Lung microvascular endothelial cell (primary cell): ENCODE results near the gene TRIM32. TPM values are rescaled to one million over a fixed set of nuclear protein-coding genes. Genes with fewer than 3 reads are reported as not detected.
"Not testable (repeated sequence)": the region's sequence is repeated elsewhere in the genome, so short reads cannot be mapped to it uniquely, and the experiment has no call there.

Experiments used
- DNase-seq, 2 donors: peaks; one replicate each; pipeline versions ENCODE4 v3.0.0 to v3.0.0-alpha.2; 2010; ENCODE audit warnings: low read depth in 2 of 2
- total RNA-seq: library from RNA; depleted of rRNA; stranded (reverse); fragments of >200 nt; gene quantifications from 2 replicates; pipeline ENCODE4 v1.2.1, GENCODE V29; 2014

The TRIM32 gene
- total RNA-seq, 1 donor from 2014 or later, result 12.7 TPM

- DNase-seq, result peak in 1 of 2 donors; percentile 30
These were observed 12.7 kb upstream of the TRIM32 start for GRCh38 chr9:116674210-116674980.

- no peak for DNase-seq
These were observed 3.6 kb upstream of the TRIM32 start for GRCh38 chr9:116683535-116683934.

GRCh38 chr9:116685166-116685565 is 1.9 kb upstream of the TRIM32 start:
- no peak for DNase-seq

- DNase-seq, result no peak
These were observed 970 bp upstream of the TRIM32 start for GRCh38 chr9:116686135-116686534.

- no peak for DNase-seq
These were observed 422 bp upstream of the TRIM32 start for GRCh38 chr9:116686693-116687073.

- DNase-seq, result peak in 1 of 2 donors; percentile 13
These were observed 640 bp downstream of the TRIM32 start for GRCh38 chr9:116687754-116688135.

GRCh38 chr9:116688806-116689485 is 1.8 kb downstream of the TRIM32 start:
- no peak for DNase-seq

- no peak for DNase-seq
These were observed 2.5 kb downstream of the TRIM32 start for GRCh38 chr9:116689486-116690032.

- DNase-seq, result not testable (repeated sequence)
These were observed 3.7 kb downstream of the TRIM32 start for GRCh38 chr9:116690805-116691204.

- DNase-seq, result no peak
These were observed 4.5 kb downstream of the TRIM32 start for GRCh38 chr9:116691607-116692006.

- DNase-seq, result no peak
These were observed 5.5 kb downstream of the TRIM32 start for GRCh38 chr9:116692616-116693015.

- peak; percentile 6 to 70 for DNase-seq
These were observed 6.2 kb downstream of the TRIM32 start for GRCh38 chr9:116693233-116693731.

GRCh38 chr9:116694785-116695291 is 7.7 kb downstream of the TRIM32 start:
- no peak for DNase-seq

GRCh38 chr9:116695438-116695837 is 8.3 kb downstream of the TRIM32 start:
- no peak for DNase-seq

- peak in 1 of 2 donors; percentile 47 for DNase-seq
These were observed 10.3 kb downstream of the TRIM32 start for GRCh38 chr9:116697362-116697761.

- DNase-seq, result no peak
These were observed 10.8 kb downstream of the TRIM32 start for GRCh38 chr9:116697887-116698286.

GRCh38 chr9:116700279-116700678 is 13.2 kb downstream of the TRIM32 start:
- no peak for DNase-seq

GRCh38 chr9:116700882-116701865 is 14.1 kb downstream of the TRIM32 start:
- no peak for DNase-seq

- DNase-seq, result no peak
These were observed 15.0 kb downstream of the TRIM32 start for GRCh38 chr9:116701940-116702642.

GRCh38 chr9:116703634-116704033 is 16.5 kb downstream of the TRIM32 start:
- no peak for DNase-seq
